ENCODE measurements around the gene ADAM12. TPM values are rescaled to one million over a fixed set of nuclear protein-coding genes. Genes with fewer than 3 reads are reported as not detected.

Gene ADAM12
- total and polyA plus RNA-seq, 2 of the 13 experiments (the other 11 are each of a cell fraction or from before 2014, with no cell fraction given): not detected

DNA sequence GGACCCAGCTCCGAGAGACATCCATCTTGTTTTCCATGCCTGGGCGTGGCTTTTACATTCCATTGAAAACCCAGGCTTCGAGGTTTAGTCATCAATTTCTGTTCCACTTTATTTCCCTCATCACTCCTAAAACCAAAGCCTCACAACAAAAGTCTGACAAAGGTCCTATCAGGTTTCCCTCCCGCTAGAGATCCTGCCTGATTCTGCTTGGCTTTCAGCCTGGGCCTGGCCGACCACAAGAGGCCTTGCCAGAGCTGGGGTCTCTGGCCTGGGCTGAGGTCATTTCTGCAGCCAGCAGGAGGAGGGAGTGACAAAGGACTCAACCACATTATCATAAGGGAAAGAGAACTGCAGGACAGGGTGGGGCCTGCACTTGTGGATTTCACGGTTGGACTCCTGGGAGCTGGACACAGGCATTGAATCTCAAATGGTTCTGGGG, 324.9 kb downstream of the ADAM12 start (continued):
- TF ChIP-seq, protein P1, sequence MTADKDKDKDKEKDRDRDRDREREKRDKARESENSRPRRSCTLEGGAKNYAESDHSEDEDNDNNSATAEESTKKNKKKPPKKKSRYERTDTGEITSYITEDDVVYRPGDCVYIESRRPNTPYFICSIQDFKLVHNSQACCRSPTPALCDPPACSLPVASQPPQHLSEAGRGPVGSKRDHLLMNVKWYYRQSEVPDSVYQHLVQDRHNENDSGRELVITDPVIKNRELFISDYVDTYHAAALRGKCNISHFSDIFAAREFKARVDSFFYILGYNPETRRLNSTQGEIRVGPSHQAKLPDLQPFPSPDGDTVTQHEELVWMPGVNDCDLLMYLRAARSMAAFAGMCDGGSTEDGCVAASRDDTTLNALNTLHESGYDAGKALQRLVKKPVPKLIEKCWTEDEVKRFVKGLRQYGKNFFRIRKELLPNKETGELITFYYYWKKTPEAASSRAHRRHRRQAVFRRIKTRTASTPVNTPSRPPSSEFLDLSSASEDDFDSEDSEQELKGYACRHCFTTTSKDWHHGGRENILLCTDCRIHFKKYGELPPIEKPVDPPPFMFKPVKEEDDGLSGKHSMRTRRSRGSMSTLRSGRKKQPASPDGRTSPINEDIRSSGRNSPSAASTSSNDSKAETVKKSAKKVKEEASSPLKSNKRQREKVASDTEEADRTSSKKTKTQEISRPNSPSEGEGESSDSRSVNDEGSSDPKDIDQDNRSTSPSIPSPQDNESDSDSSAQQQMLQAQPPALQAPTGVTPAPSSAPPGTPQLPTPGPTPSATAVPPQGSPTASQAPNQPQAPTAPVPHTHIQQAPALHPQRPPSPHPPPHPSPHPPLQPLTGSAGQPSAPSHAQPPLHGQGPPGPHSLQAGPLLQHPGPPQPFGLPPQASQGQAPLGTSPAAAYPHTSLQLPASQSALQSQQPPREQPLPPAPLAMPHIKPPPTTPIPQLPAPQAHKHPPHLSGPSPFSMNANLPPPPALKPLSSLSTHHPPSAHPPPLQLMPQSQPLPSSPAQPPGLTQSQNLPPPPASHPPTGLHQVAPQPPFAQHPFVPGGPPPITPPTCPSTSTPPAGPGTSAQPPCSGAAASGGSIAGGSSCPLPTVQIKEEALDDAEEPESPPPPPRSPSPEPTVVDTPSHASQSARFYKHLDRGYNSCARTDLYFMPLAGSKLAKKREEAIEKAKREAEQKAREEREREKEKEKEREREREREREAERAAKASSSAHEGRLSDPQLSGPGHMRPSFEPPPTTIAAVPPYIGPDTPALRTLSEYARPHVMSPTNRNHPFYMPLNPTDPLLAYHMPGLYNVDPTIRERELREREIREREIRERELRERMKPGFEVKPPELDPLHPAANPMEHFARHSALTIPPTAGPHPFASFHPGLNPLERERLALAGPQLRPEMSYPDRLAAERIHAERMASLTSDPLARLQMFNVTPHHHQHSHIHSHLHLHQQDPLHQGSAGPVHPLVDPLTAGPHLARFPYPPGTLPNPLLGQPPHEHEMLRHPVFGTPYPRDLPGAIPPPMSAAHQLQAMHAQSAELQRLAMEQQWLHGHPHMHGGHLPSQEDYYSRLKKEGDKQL (CRISPR knock-in tag; IDR thresholded peaks at IDR 0.05; ENCODE audit: low read depth): no peak

DNA sequence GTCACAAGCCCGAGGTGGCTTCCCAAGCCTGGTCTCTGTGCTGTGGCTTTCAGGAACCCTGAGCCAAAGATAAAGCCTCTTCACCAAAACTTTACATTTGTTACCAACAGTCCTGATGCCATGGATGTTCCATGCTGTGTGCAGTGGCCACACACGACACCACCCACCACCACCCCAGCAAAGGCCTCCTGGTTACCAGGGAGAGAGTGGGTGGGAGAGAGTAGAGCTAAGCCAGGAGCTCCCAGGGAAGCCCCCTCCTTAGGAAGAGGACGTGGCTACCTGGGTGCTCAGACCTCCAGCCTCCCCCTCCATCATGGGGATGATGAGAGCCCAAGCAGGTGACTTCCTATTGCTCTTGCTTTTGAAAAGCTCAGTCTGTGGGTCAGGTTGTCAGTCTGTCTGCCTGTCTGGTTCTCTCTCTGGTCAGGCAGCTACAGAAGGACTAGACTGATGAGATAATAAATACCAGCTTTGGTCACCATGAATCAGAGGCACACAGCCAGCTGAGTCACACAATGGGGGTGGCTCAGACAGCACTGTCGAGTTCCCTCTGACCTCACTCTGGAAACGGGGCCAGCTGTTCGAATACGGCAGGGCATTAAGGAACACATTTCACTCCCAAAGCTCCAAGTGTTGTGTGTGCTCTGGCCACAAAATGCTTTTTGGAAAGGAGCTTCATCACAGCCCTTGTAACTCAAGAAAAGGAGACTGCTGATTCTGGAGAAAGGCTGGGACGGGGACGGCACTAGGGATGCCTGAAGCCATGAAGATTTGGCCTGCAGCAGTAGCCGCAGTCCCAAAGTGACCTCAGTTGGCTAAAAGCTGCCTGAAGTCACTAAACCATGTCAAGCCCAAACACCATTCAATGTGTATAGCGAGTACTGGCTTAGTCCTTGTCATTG, 325.9 kb downstream of the ADAM12 start:
- no peak for FAIRE-seq

More for the DNA sequence above, 325.9 kb downstream of the ADAM12 start:
- H3K9me3 ChIP-seq (ENCODE audit: low read length): no peaks in the 10 kb centered on the region
- no TSS peak for BruUV-seq (replicated peaks)
- in situ Hi-C loops (cut with HindIII; ENCODE audit: extremely low pct_ligation_motif_present, low pct_unique_long_range_greater_than_20kb): no loop called here
- H3K27ac ChIP-seq (ENCODE audit: extremely low read length, insufficient read depth, low read length): no peak overlapping the region
- peaks cover 2 to 41% of the 10 kb centered on the region in 2 experiments; a peak in 3 of 5 replicates for H3K27me3 ChIP-seq (ENCODE audit: control insufficient read depth in 1 of 2, insufficient read depth in 2 of 2, low read length in 2 of 2)
- TF ChIP-seq ZSCAN12 (CRISPR knock-in tag; IDR thresholded peaks at IDR 0.05) (no peak), ZFP82 (CRISPR knock-in tag; IDR thresholded peaks at IDR 0.05; ENCODE audit: borderline replicate concordance) (no peak), ZNF468 (CRISPR knock-in tag; IDR thresholded peaks at IDR 0.05) (no peak)
- H3K79me2 ChIP-seq (ENCODE audit: insufficient read depth, low read length): no peaks in the 10 kb centered on the region
- H4K20me1 ChIP-seq (ENCODE audit: insufficient read depth, low read length): no peaks in the 10 kb centered on the region
- CTCF ChIA-PET (ENCODE audit: low intra/inter-chr PET ratio, low total read pairs): no interaction called here
- POLR2A ChIA-PET: no interaction called here
- no peaks in the 10 kb centered on the region for H3K36me3 ChIP-seq (replicated peaks in 1 of 2; ENCODE audit: control insufficient read depth in 1 of 2, insufficient read depth in 2 of 2, low read length in 2 of 2)
- no peaks in the 10 kb centered on the region for H3K4me1 ChIP-seq (ENCODE audit: insufficient read depth, low read length)
- no peak for DNase-seq (ENCODE audit: low spot score)
- 7% methylated on average over 8 of the region's 11 CpGs for WGBS (ENCODE audit: low lambda C conversion rate)
- no peak overlapping the region for H3K4me3 ChIP-seq (replicated peaks in 1 of 3; ENCODE audit: insufficient read depth in 1 of 3, low read depth in 2 of 3, low read length in 3 of 3)
- intact Hi-C loops (cut with micrococcal nuclease; ENCODE audit: unreplicated experiment): no loop called here
- ATAC-seq: no peak
- H3K9ac ChIP-seq (ENCODE audit: insufficient read depth, low read depth, low read length): no peak overlapping the region
- no peak overlapping the region for H2AFZ ChIP-seq (ENCODE audit: low read length)
- no peak overlapping the region for H3K4me2 ChIP-seq (ENCODE audit: low read depth, low read length)
